ENCODE measurements around the gene USP38.

The USP38 gene

GRCh38 chr4:143246977-143247376, 62.3 kb downstream of the USP38 start:
- CTCF ChIA-PET, result interaction anchor here (1.0 kb wide), 1 partner anchor 15 kb away, joined by 3 read pairs; no protein-coding TSS in a partner anchor
- POLR2A ChIA-PET, result no interaction called here
- no peak for DNase-seq (ENCODE audit: extremely low spot score)

DNA sequence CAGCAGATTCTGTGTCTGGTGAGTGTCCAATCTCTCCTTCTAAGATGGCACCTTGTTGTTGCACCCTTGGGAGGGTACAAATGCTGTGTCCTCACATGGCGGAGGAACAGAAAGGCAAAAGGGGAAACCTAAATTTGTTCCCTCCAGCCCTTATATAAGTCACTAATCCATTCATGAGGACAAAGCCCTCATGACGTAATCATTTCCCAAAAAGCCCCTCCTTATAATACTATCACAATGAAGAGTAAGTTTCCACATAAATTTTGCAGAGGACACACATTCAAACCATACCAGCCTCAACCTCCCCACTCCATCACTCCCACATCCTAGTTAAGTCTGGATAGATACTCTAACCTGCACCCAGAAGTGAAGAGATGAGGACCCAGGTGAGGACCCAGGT, 63.1 kb downstream of the USP38 start:
- CTCF ChIA-PET, result interaction anchor here (1.0 to 1.6 kb wide), 2 partner anchors 20 to 24 kb away, joined by 3 to 6 read pairs; no protein-coding TSS in a partner anchor
- POLR2A ChIA-PET, result no interaction called here
- no peak for TF ChIP-seq CTCF (IDR thresholded peaks at IDR 0.05; ENCODE audit: control extremely low read depth, extremely low read depth, low read depth, missing control alignments)
- DNase-seq (ENCODE audit: extremely low spot score), result no peak

More at GRCh38 chr4:143246977-143247376, 62.3 kb downstream of the USP38 start:
- TF ChIP-seq CTCF (IDR thresholded peaks at IDR 0.05; ENCODE audit: control extremely low read depth, extremely low read depth, low read depth, missing control alignments), result no peak

DNA sequence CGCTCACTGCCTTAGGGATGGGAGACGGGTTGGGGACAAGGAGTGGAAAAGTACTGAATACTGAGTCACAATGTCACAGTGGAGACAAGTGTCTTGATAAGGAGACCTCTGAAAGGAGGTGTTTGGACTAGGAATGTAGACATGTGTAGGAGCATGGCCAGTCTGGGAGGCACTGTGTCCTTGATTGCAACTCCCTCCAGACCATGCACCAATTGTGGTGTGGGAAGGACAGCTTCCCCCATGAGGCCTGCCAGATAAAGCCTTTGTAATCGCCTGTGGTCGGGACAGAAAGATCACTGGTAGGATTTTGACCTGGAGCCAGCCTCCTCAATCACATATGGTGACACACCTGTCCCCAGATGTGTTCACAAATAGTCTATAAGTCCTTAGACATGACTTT, 64.1 kb downstream of the USP38 start:
- TF ChIP-seq CTCF (IDR thresholded peaks at IDR 0.05; ENCODE audit: control extremely low read depth, extremely low read depth, low read depth, missing control alignments), result no peak
- POLR2A ChIA-PET, result no interaction called here
- DNase-seq (ENCODE audit: extremely low spot score), result no peak
- CTCF ChIA-PET, result interaction anchor here (1.0 to 1.6 kb wide), 4 partner anchors 17 to 25 kb away, joined by 3 to 6 read pairs (median 3); no protein-coding TSS in a partner anchor

DNA sequence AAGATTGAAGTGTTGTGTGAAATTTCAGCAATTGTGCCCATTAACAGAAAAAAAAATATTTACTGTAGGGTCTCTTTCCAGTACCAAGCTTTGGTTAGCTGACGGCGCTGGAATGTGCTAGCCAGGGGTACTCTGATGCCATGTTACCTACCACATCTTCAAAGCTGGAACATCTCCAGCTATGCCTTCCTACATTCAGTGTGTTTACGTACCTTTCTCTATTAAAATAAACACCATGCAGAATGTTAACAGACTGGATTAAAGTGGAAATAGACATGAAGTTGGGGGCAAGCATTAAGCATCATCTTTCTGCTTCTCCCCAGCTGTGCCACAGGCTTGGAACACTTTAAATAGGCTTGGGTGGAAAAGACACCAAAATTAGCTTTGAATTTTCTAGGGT, 65.9 kb downstream of the USP38 start:
- POLR2A ChIA-PET, result no interaction called here
- DNase-seq (ENCODE audit: extremely low spot score), result no peak
- no peak for TF ChIP-seq CTCF (IDR thresholded peaks at IDR 0.05; ENCODE audit: control extremely low read depth, extremely low read depth, low read depth, missing control alignments)
- CTCF ChIA-PET, result interaction anchor here (0.6 to 1.7 kb wide), 5 partner anchors 9 to 57 kb away, joined by 3 to 6 read pairs (median 4); no protein-coding TSS in a partner anchor

DNA sequence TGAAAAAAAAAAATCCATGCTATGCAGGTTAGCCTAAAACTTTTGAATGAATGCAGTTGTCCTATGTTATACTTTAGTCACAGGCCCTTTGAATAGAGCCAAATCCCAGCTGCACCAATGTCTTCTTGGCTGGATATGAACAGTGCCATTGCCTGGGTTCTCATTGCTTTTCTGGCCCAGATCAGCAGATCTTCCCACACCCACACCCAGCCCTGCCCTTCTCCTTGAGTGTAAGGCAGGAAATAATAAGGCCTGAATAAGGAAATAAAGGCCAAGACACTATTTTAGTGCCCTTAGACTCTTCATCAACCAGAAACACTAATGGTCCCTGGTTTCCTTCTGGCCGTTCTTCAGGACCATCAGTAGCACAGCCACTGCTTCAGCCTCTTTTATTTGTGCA, 66.6 kb downstream of the USP38 start:
- no peak for TF ChIP-seq CTCF (IDR thresholded peaks at IDR 0.05; ENCODE audit: control extremely low read depth, extremely low read depth, low read depth, missing control alignments)
- POLR2A ChIA-PET, result no interaction called here
- CTCF ChIA-PET, result interaction anchor here (1.6 to 1.7 kb wide), 2 partner anchors 9 to 24 kb away, joined by 5 to 6 read pairs; no protein-coding TSS in a partner anchor
- no peak for DNase-seq (ENCODE audit: extremely low spot score)

GRCh38 chr4:143251779-143252178, 67.1 kb downstream of the USP38 start:
- CTCF ChIA-PET, result interaction anchor here (1.7 kb wide), 1 partner anchor 10 kb away, joined by 5 read pairs; no protein-coding TSS in a partner anchor
- no peak for TF ChIP-seq CTCF (IDR thresholded peaks at IDR 0.05; ENCODE audit: control extremely low read depth, extremely low read depth, low read depth, missing control alignments)
- no peak for DNase-seq (ENCODE audit: extremely low spot score)
- POLR2A ChIA-PET, result no interaction called here

Data from GM10248 (cell line).